HG03457 (cell line): ENCODE results near the gene CFAP69.
A peak's percentile ranks its signal among the peaks of the same experiment; 100 is the strongest.
"Not testable (repeated sequence)": the region's sequence is repeated elsewhere in the genome, so short reads cannot be mapped to it uniquely, and the experiment has no call there.

Source experiments
- ATAC-seq: cut with Tn5 transposase; IDR thresholded peaks from one replicate; pipeline ENCODE4 v1.9.1; 2021; ENCODE audit warnings: moderate number of reproducible peaks; ENCODE audit not compliant: unreplicated experiment

The CFAP69 gene

DNA sequence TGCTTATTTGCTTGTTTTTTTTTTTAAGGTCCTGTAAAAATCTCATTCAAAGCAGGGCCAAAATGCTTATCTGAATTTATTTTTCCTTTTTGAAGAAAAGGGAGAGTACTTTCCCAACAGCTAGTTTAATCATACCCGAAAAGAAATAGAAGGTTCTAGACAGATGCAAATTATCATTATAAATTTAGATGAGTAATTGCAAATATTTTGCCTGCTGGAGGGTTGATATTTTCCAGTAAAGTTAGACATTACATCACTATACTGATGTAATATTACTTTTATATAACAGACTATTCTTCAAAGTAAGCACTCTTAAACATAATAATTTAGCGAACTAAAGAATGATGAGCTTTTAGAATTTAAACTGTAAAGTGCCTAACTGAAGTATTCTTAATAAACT lies 14.1 kb upstream of the CFAP69 start:
- no peak for ATAC-seq

- ATAC-seq = no peak
These were observed 13.7 kb upstream of the CFAP69 start for GRCh38 chr7:90231304-90231703.

- ATAC-seq = no peak
These were observed 12.5 kb upstream of the CFAP69 start for GRCh38 chr7:90232430-90232829.

- no peak for ATAC-seq
These were observed 11.4 kb upstream of the CFAP69 start for GRCh38 chr7:90233569-90233968.

GRCh38 chr7:90236721-90237289 lies 8.2 kb upstream of the CFAP69 start:
- ATAC-seq = no peak

- ATAC-seq = no peak
These were observed 7.0 kb upstream of the CFAP69 start for GRCh38 chr7:90238022-90238421.

- ATAC-seq = no peak
These were observed 6.4 kb upstream of the CFAP69 start for GRCh38 chr7:90238583-90238982.

DNA sequence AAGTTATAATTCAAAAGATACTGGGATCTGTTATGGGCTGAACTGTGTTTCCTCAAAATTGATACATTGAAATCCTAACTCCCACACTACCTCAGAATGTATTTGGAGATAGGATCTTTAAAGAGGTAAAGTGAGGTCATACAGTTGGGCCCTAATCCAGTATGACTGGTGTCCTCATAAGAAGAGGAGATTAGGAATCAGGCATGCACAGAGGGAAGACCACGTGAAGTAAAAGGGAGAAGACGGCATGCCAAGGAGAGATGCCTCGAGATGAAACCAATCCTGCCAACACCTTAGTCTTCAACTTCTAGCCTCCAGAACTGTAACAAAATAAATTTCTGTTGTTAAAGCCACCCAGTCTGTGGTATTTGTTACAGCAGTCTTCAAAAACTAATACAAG lies 5.9 kb upstream of the CFAP69 start:
- no peak for ATAC-seq

GRCh38 chr7:90239625-90240228 lies 5.2 kb upstream of the CFAP69 start:
- no peak for ATAC-seq

- ATAC-seq = no peak
These were observed 2.4 kb upstream of the CFAP69 start for GRCh38 chr7:90242369-90243168.

GRCh38 chr7:90243556-90243955 lies 1.4 kb upstream of the CFAP69 start:
- ATAC-seq = no peak

- no peak for ATAC-seq
These were observed 437 bp upstream of the CFAP69 start for GRCh38 chr7:90244565-90244908.

GRCh38 chr7:90246171-90246570 lies 1.2 kb downstream of the CFAP69 start:
- no peak for ATAC-seq

- ATAC-seq = no peak
These were observed 3.7 kb downstream of the CFAP69 start for GRCh38 chr7:90248706-90249105.

- ATAC-seq = no peak
These were observed 5.8 kb downstream of the CFAP69 start for GRCh38 chr7:90250601-90251303.

DNA sequence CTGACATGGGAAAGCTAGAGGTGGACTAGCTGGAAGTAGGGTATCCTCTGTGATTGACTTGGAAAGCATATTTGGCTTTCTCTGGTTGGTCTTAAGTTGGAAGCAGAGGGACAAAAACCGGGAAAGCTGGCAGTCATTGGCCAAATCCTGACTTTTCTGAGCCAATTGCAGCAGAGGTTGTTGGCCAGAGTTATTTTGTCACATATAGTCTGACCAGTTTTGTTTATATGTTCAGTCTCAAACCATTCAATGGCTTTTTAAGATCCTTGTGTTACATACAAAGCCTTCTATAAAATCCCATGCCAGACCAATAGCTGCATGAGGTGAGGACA lies 6.3 kb downstream of the CFAP69 start:
- no peak for ATAC-seq

- not testable (repeated sequence) for ATAC-seq
These were observed 11.0 kb downstream of the CFAP69 start for GRCh38 chr7:90256011-90256410.

DNA sequence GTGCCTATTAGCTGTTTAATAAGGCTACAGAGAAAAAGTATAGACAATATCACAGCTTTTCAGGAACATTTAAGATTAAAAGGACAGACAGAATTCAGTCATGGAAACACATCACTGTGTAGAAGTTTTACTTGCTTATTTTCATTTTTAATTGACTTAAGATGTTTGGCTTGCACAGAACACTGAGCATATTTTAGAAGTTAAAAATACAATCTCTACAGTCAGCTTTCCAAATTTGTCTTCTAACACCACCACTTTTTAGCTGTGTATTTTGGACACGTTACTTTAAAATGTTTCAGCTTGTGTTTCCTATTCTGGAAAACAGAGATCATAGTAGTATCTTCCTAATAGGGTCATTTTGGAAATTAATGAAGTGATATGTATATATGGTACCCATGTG lies 11.8 kb downstream of the CFAP69 start:
- no peak for ATAC-seq

- no peak for ATAC-seq
These were observed 16.5 kb downstream of the CFAP69 start for GRCh38 chr7:90261441-90261840.

DNA sequence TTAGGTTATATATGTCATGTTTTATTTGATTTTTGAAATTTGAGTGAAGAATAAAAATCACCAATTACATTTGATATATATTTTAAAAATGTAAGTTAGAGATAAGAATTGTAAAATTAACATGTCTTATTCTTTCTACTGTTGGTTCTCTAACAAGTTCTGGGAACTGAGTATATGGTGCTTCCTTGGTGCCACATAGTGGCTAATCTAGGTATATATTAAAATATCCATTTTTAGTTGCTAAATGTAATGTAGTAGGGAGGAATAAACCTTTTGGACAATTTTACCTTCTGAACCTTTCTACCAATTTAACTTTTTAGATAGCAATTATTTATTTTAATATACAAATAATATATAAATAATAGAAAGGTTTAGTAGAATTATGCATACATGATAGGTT lies 17.5 kb downstream of the CFAP69 start:
- peak; percentile 69 for ATAC-seq

DNA sequence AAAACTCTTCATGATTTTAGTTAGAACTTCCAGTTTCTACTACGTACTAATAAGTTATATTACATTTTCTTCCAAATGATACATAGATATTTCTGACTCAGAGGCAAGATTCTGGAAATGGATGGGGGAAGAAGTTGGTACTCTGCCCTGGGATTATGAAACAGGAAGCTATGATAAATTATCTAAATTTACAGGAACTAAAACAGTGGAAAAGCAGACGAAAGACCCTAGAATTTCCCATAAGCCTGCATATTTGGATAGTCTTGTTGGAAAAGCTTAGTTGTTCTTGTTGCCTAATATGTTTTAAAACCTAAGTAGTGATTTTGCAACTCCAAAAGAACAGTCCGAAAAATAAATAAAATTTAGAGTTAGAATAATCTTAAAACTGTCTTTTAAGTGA lies 21.8 kb downstream of the CFAP69 start:
- ATAC-seq = no peak

GRCh38 chr7:90267263-90267858 lies 22.4 kb downstream of the CFAP69 start:
- no peak for ATAC-seq
